HepG2 (cell line): Measurements from ENCODE around the gene CAMKV. TPM values are rescaled to one million over a fixed set of nuclear protein-coding genes. Genes with fewer than 3 reads are reported as not detected.

ENCODE experiments used
- ATM ChIP-seq: fragments of 450-650 bp; IDR thresholded peaks from 2 replicates; pipeline ENCODE4 v1.7.1; 2017; ENCODE audit warnings: mild to moderate bottlenecking, borderline replicate concordance
- DMAP1 ChIP-seq: IDR thresholded peaks from 2 replicates; pipeline ENCODE4 v1.6.1; 2016
- FOXK2 ChIP-seq: fragments of 450-650 bp; IDR thresholded peaks from 2 replicates; pipeline ENCODE4 v1.6.1; 2016
- GABPA ChIP-seq, 2 experiments: IDR thresholded peaks; 2 replicates each; pipeline ENCODE4 v1.6.1; 2011 to 2016; ENCODE audit warnings: low read depth in 2 of 2, low read length in 1 of 2, missing biosample characterization in 1 of 2, missing genetic modification characterization in 1 of 2
- HCFC1 ChIP-seq: fragments of 150-350 bp; IDR thresholded peaks from 2 replicates; pipeline ENCODE4 v1.6.1; 2014; ENCODE audit warnings: low read depth, low read length
- KMT2A ChIP-seq: sonication (generic); formaldehyde crosslinking; IDR thresholded peaks from 2 replicates; pipeline ENCODE4 v1.4.0; 2020; ENCODE audit warnings: missing genetic modification reagents
- MED1 ChIP-seq: sonication (generic); formaldehyde crosslinking; IDR thresholded peaks from 2 replicates; pipeline ENCODE4 v1.4.0; 2020; ENCODE audit warnings: missing genetic modification reagents
- PHF8 ChIP-seq: sonication (generic); formaldehyde crosslinking; IDR thresholded peaks from 2 replicates; pipeline ENCODE4 v1.5.0; 2020; ENCODE audit warnings: missing genetic modification reagents
- RBM39 ChIP-seq: fragments of 200-400 bp; formaldehyde crosslinking; IDR thresholded peaks from one replicate; pipeline ENCODE4 v1.6.1; 2018; ENCODE audit warnings: antibody characterized with exemption, mild to moderate bottlenecking, low read depth, low read length; ENCODE audit not compliant: poor library complexity, severe bottlenecking
- TAF15 ChIP-seq: fragments of 200-400 bp; formaldehyde crosslinking; IDR thresholded peaks from one replicate; pipeline ENCODE4 v1.6.1; 2018; ENCODE audit warnings: mild to moderate bottlenecking, low read depth, low read length; ENCODE audit not compliant: poor library complexity, severe bottlenecking
- ZFX ChIP-seq: sonication (generic); formaldehyde crosslinking; IDR thresholded peaks from 2 replicates; pipeline ENCODE4 v1.4.0; 2020; ENCODE audit warnings: mild to moderate bottlenecking, low read depth, missing genetic modification reagents, moderate library complexity
- ZIK1 ChIP-seq: sonication (generic); formaldehyde crosslinking; IDR thresholded peaks from 2 replicates; pipeline ENCODE4 v1.5.0; 2020; ENCODE audit warnings: mild to moderate bottlenecking, low read depth, missing genetic modification reagents, borderline replicate concordance
- ZNF12 ChIP-seq: sonication (generic); formaldehyde crosslinking; IDR thresholded peaks from 2 replicates; pipeline ENCODE4 v1.5.0; 2020; ENCODE audit warnings: missing genetic modification reagents
- ZNF136 ChIP-seq: sonication (generic); formaldehyde crosslinking; IDR thresholded peaks from 2 replicates; pipeline ENCODE4 v1.8.1; 2022; ENCODE audit warnings: low read depth, mild to moderate bottlenecking, moderate library complexity, missing genetic modification reagents
- ZNF556 ChIP-seq: sonication (generic); formaldehyde crosslinking; IDR thresholded peaks from 2 replicates; pipeline ENCODE4 v1.4.0; 2020; ENCODE audit warnings: mild to moderate bottlenecking, missing genetic modification reagents, borderline replicate concordance
- ZNF891 ChIP-seq: sonication (generic); formaldehyde crosslinking; IDR thresholded peaks from 2 replicates; pipeline ENCODE4 v1.5.0; 2020; ENCODE audit warnings: mild to moderate bottlenecking, missing genetic modification reagents
- polyA plus RNA-seq, 8 experiments: library from polyadenylated mRNA; depleted of rRNA in 3 of 8; stranded (reverse) in 7 of 8; unstranded in 1 of 8; fragments of >200 nt; fragmentation: Illumina TruSeq in 4 of 8; extraction: Trizol in 4 of 8; gene quantifications; 2 replicates each; pipeline versions ENCODE4 v1.2.1 to v1.2.3, GENCODE V29; 2011 to 2016; ENCODE audit warnings: low read depth in 4 of 8, missing spikeins in 1 of 8, mixed read lengths in 1 of 8; ENCODE audit not compliant: insufficient read depth in 1 of 8
- total RNA-seq, 5 experiments: library from RNA; depleted of rRNA; stranded (reverse); fragments of >200 nt; fragmentation: Illumina TruSeq; extraction: Trizol; gene quantifications; 2 replicates each; pipeline ENCODE4 v1.2.3, GENCODE V29; 2016; ENCODE audit warnings: low read depth in 1 of 5
- TF ChIP-seq, protein P1 (sequence below): sonication (generic); formaldehyde crosslinking; IDR thresholded peaks from 2 replicates; pipeline ENCODE4 v1.4.0; 2020; ENCODE audit warnings: missing genetic modification reagents
- TF ChIP-seq, protein P2 (sequence below): sonication (generic); formaldehyde crosslinking; IDR thresholded peaks from 2 replicates; pipeline ENCODE4 v1.5.1; 2020; ENCODE audit warnings: mild to moderate bottlenecking, missing genetic modification reagents, moderate library complexity
- TF ChIP-seq, protein P3 (sequence below), 2 experiments: sonication (generic) in 1 of 2; formaldehyde crosslinking in 1 of 2; IDR thresholded peaks; 2 replicates each; pipeline versions ENCODE4 v1.5.1 to v1.6.1; 2011 to 2020; ENCODE audit warnings: borderline replicate concordance in 1 of 2, low read depth in 1 of 2, low read length in 1 of 2, mild to moderate bottlenecking in 1 of 2, missing genetic modification reagents in 1 of 2, moderate library complexity in 1 of 2
- TF ChIP-seq, protein P4 (sequence below): sonication (generic); formaldehyde crosslinking; IDR thresholded peaks from 2 replicates; pipeline ENCODE4 v1.4.0; 2020; ENCODE audit warnings: missing genetic modification reagents

Gene CAMKV
- total and polyA plus RNA-seq, 2 of the 13 experiments (the other 11 are each of a cell fraction or from before 2014, with no cell fraction given) = 0.13 to 0.15 TPM

DNA sequence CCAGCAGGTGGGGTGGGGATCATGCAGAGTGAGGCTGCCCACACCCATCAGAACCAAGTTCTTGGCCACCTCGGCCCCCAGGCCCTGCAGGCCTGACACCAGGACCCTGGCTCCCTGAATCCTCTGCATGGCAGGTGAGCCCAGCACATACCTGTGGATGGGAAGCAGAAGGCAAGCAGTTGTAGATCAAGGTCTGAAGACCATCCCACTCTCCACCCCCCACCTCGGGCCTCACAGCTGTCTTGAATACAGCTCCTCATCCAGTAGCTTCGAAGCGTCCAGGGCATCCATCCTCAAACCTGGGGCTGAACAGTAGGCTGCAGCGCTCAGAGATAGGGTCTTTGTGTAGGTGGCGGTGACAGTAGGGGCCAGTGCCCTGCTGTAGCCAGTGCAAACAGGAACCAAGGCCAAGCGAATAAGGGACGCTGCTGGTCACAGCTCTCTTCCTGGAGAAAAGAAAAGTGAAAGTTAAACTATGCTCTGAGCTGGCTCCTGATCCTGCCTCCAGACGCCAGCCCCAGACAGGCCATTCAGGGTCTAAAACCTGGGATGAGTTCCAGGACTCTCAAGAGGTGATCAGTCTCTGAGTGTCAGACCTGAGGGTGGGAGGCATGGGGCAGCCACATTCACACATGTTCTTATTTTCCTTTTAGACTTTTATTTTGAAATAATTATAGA, 56.1 kb downstream of the CAMKV start, which contains the start of gene UBA7 (continued):
- TF ChIP-seq ZNF891 (peak; percentile 32; the same call in 1 of the 2 replicates), TAF15 (no peak), RBM39 (no peak), ZIK1 (CRISPR knock-in tag) (no peak), ZNF12 (no peak), MED1 (CRISPR knock-in tag) (peak; percentile 54), ZNF136 (no peak), DMAP1 (CRISPR knock-in tag) (no peak), HCFC1 (no peak), PHF8 (CRISPR knock-in tag) (peak; percentile 60), ATM (no peak), ZFX (peak; percentile 66), FOXK2 (no peak), ZNF556 (CRISPR knock-in tag) (0 out of 2 replicates have a peak, but pooled peaks have one; percentile 19), GABPA (IDR thresholded peaks at IDR 0.05; ENCODE audit: low read depth, low read length) (no peak), GABPA (CRISPR knock-in tag; IDR thresholded peaks at IDR 0.05; ENCODE audit: low read depth) (peak; percentile 42), KMT2A (CRISPR knock-in tag) (peak; percentile 90)
- TF ChIP-seq, protein P1, sequence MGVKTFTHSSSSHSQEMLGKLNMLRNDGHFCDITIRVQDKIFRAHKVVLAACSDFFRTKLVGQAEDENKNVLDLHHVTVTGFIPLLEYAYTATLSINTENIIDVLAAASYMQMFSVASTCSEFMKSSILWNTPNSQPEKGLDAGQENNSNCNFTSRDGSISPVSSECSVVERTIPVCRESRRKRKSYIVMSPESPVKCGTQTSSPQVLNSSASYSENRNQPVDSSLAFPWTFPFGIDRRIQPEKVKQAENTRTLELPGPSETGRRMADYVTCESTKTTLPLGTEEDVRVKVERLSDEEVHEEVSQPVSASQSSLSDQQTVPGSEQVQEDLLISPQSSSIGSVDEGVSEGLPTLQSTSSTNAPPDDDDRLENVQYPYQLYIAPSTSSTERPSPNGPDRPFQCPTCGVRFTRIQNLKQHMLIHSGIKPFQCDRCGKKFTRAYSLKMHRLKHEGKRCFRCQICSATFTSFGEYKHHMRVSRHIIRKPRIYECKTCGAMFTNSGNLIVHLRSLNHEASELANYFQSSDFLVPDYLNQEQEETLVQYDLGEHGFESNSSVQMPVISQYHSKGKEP (CRISPR knock-in tag) = no peak
- TF ChIP-seq, protein P2, sequence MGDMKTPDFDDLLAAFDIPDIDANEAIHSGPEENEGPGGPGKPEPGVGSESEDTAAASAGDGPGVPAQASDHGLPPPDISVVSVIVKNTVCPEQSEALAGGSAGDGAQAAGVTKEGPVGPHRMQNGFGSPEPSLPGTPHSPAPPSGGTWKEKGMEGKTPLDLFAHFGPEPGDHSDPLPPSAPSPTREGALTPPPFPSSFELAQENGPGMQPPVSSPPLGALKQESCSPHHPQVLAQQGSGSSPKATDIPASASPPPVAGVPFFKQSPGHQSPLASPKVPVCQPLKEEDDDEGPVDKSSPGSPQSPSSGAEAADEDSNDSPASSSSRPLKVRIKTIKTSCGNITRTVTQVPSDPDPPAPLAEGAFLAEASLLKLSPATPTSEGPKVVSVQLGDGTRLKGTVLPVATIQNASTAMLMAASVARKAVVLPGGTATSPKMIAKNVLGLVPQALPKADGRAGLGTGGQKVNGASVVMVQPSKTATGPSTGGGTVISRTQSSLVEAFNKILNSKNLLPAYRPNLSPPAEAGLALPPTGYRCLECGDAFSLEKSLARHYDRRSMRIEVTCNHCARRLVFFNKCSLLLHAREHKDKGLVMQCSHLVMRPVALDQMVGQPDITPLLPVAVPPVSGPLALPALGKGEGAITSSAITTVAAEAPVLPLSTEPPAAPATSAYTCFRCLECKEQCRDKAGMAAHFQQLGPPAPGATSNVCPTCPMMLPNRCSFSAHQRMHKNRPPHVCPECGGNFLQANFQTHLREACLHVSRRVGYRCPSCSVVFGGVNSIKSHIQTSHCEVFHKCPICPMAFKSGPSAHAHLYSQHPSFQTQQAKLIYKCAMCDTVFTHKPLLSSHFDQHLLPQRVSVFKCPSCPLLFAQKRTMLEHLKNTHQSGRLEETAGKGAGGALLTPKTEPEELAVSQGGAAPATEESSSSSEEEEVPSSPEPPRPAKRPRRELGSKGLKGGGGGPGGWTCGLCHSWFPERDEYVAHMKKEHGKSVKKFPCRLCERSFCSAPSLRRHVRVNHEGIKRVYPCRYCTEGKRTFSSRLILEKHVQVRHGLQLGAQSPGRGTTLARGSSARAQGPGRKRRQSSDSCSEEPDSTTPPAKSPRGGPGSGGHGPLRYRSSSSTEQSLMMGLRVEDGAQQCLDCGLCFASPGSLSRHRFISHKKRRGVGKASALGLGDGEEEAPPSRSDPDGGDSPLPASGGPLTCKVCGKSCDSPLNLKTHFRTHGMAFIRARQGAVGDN (CRISPR knock-in tag) = peak; percentile 83
- TF ChIP-seq, protein P3, sequence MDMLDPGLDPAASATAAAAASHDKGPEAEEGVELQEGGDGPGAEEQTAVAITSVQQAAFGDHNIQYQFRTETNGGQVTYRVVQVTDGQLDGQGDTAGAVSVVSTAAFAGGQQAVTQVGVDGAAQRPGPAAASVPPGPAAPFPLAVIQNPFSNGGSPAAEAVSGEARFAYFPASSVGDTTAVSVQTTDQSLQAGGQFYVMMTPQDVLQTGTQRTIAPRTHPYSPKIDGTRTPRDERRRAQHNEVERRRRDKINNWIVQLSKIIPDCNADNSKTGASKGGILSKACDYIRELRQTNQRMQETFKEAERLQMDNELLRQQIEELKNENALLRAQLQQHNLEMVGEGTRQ (IDR thresholded peaks at IDR 0.05; ENCODE audit: low read depth, low read length) = no peak
- TF ChIP-seq, protein P3 (CRISPR knock-in tag; IDR thresholded peaks at IDR 0.05; ENCODE audit: borderline replicate concordance) = no peak
- TF ChIP-seq, protein P4, sequence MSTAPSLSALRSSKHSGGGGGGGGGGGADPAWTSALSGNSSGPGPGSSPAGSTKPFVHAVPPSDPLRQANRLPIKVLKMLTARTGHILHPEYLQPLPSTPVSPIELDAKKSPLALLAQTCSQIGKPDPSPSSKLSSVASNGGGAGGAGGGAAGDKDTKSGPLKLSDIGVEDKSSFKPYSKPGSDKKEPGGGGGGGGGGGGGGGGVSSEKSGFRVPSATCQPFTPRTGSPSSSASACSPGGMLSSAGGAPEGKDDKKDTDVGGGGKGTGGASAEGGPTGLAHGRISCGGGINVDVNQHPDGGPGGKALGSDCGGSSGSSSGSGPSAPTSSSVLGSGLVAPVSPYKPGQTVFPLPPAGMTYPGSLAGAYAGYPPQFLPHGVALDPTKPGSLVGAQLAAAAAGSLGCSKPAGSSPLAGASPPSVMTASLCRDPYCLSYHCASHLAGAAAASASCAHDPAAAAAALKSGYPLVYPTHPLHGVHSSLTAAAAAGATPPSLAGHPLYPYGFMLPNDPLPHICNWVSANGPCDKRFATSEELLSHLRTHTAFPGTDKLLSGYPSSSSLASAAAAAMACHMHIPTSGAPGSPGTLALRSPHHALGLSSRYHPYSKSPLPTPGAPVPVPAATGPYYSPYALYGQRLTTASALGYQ (CRISPR knock-in tag) = no peak
